Tongue (tissue), 2 donors: ENCODE measurements around the gene DHRS1. TPM values are rescaled to one million over a fixed set of nuclear protein-coding genes. Genes with fewer than 3 reads are reported as not detected.
A peak's percentile ranks its signal among the peaks of the same experiment; 100 is the strongest.

Experiments used
- DNase-seq: peaks from one replicate; pipeline ENCODE4 v3.0.0-alpha.2; 2015
- total RNA-seq: library from RNA; depleted of rRNA; stranded (reverse); fragments of >200 nt; gene quantifications from one replicate; pipeline ENCODE4 v1.2.3, GENCODE V29; 2014

Gene DHRS1
- total RNA-seq, result 13.0 TPM

GRCh38 chr14:24299255-24300191 is at the start of gene DHRS1, which contains the start of gene NOP9:
TSS of gene DHRS1 (minus strand) at chr14:24299780. CDS start at chr14:24299106, 674 bp downstream.
TSS of gene NOP9 (plus strand) at chr14:24299850. CDS start at chr14:24299955, 105 bp downstream.
- DNase-seq, result peak; percentile 96

DNA sequence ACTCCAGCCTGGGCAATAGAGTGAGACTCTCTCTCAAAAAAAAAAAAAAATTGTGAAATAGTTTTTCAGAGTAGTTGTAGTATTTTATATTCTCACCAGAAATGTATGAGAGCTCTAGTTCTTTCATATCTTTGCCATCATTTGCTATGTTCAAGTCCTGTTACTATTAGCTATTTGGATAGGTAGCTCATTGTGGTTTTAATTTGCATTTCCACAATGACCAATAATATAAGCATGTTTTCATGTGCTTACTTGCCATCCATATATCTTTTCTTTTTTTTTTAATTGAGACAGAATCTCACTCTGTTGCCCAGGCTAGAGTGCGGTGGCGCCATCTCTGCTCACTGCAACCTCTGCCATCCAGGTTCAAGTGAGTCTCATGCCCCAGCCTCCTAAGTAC is 48.6 kb upstream of the DHRS1 start:
- DNase-seq, result no peak

GRCh38 chr14:24347134-24347533 is 47.6 kb upstream of the DHRS1 start:
- DNase-seq, result no peak

DNA sequence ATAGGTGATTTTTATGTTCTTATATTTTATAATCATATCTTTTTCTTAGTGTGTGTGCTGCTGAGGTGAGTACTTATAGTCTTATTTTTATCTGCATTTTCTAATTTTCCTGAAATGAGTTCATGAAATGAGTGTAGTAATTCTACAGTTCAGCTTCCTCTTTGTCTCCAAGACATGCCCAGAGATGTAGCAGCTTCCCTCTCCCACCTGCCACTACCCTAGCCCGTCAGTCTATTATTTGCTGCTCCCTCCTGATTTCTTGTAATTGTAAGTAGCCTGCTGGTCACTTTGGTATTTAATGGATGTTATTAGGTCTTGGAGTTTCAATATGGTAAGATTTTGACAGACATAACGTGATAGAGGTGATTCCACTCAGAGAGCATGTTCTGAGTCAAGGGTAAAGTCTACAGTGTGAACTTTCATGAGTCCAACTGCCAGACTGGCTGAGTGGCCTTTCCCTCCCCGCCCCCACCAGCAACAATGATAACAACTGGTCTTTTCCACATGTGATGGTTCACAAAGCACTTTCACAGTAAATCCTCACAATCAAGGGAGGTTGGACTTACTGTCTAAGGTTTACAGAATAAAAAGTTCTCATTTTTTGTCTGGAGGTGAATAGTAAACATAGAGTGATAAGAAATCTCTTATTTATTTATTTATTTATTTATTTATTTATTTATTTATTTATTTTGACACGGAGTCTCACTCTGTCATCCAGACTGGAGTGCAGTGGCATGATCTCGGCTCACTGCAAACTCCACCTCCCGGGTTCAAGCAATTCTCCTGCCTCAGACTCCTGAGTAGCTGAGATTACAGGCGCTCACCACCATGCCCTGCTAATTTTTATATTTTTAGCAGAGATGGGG is 44.4 kb upstream of the DHRS1 start:
- no peak for DNase-seq

GRCh38 chr14:24342889-24343288 is 43.3 kb upstream of the DHRS1 start:
- no peak for DNase-seq

DNA sequence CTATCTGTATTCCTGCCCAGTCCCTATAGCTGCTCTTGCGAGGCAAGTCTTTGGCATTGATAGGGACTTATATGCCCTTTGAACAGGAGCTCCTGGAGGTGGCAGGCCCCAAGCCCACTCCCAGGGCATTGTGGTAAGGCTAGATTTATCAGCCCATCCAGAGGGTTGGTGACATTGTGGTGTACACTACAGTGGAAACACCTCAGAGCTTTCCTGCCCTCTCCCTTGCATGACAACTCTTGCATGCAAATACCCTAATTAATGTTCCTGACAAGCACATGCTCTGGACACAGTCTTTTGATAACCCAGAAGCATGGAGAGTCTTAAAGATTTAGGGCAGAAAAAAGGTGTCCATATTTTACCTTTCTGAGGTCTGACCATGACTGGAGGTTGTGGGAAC is 41.0 kb upstream of the DHRS1 start:
- no peak for DNase-seq

GRCh38 chr14:24339284-24340151 is 39.9 kb upstream of the DHRS1 start, which contains the start of gene RIPK3:
TSS of gene RIPK3 (minus strand) at chr14:24339991. CDS start at chr14:24339826, 165 bp downstream.
- peak; percentile 44 for DNase-seq

DNA sequence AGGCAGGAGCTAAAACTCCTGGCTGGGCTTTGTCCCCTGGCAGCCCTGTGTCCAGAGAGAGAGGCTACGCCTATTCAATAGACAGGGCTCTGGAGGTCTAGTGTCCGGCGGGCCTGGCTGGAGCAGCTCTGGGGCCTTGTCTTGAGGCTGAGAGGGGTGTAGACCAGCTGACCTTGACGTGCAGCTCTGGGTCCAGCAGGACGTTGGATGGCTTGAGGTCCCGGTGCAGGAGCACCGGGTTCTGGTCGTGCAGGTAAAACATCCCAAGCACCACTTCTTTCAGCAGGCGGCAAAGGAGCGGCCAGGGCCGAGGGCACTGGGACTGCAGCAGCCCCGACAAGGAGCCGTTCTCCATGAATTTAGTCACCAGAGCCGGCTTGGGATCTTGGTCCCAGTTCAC is 39.3 kb upstream of the DHRS1 start:
- no peak for DNase-seq

GRCh38 chr14:24337824-24338175 is 38.2 kb upstream of the DHRS1 start:
- DNase-seq, result no peak

DNA sequence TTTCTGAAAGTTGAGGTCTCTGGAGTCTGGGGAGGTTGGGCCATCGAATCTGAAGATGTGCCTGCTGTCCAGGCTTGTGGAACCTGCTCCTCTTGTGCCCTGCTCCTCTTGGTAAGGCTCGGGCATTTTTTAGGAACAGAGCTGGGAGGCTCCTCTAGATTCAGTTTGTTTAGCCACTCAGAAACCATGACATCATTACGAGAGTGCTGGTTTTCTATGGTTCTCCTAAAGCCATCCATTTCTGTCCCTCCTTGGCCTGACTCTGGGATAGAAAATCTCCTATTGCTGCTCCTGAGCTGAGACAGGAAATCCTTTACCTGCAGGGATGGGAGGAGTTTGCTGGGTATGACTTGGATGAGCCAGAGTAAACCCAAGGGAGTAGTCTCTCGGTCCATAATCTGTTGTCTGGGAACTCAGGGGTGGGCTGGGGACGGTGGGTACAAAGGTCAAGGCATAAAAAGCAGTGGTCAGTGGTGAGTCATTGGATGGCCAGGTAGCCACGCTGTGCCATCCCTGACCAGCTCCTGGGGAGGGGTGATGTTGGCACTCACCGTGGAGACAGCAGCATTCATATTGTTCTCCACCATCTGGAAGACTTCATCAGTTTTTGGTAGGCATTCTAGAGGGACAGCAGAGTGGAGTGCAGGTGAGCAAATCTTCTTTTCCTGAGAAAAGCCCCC is 37.7 kb upstream of the DHRS1 start:
- no peak for DNase-seq

- no peak for DNase-seq
Observed at GRCh38 chr14:24335461-24336171, 36.0 kb upstream of the DHRS1 start.

- no peak for DNase-seq
Observed at GRCh38 chr14:24334431-24335291, 35.1 kb upstream of the DHRS1 start, which contains the start of gene ADCY4. TSS of gene ADCY4 (minus strand) at chr14:24335071. CDS start at chr14:24334652, 419 bp downstream.

DNA sequence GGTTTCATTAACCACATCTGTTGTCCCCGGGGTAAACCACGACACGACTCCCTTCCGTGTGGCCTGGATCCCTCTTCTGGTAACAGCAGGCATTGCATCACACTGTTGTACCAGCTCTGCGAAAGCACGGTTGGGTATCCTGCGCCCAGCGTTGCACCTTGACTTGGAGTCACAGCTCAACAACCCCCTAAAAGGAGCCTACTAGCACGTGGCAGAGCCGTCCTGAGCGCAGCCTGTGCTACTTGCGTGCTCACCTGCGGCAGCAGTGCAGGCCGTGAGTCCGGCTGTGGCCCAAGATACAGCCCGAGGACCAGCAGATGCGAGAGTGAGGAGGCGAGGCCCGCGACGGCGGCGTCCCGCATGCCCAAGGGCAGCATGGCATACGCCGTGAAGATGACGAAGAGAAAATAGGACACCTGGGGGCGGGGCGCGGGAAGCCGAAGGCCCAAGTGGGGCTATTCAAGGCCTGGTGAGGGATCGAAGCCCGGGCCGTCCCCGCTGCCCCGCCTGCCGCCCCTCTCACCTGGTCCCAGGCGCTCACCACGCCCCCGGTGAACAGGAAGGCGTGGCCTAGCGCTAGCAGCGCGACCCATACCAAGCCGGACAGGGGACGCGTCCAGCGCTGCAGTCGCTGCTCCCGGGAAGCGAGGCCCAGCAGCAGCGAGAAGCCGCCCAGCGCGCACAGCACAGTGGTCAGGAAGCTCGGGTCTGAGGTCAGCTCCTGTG is 32.9 kb upstream of the DHRS1 start:
- peak; percentile 81 for DNase-seq

- no peak for DNase-seq
Observed at GRCh38 chr14:24331731-24332267, 32.2 kb upstream of the DHRS1 start.

GRCh38 chr14:24330973-24331674 is 31.5 kb upstream of the DHRS1 start:
- no peak for DNase-seq

GRCh38 chr14:24329736-24330135 is 30.2 kb upstream of the DHRS1 start:
- no peak for DNase-seq

- DNase-seq, result no peak
Observed at GRCh38 chr14:24329073-24329663, 29.6 kb upstream of the DHRS1 start.
